K562 (cell line): ENCODE data around the gene OSGIN1. TPM values are rescaled to one million over a fixed set of nuclear protein-coding genes. Genes with fewer than 3 reads are reported as not detected.

Source experiments
- ATF2 ChIP-seq: sonication (generic); formaldehyde crosslinking; IDR thresholded peaks from 2 replicates; pipeline ENCODE4 v1.8.1; 2022; ENCODE audit warnings: missing genetic modification reagents
- CAMTA2 ChIP-seq: fragments of 250-450 bp; sonication (Bioruptor Pico); conservative IDR thresholded peaks from 2 replicates; pipeline ENCODE4 v1.5.1; 2022
- CTBP1 ChIP-seq: fragments of 450-650 bp; IDR thresholded peaks from 2 replicates; pipeline ENCODE4 v1.6.1; 2016; ENCODE audit warnings: borderline replicate concordance
- DPF2 ChIP-seq: fragments of 450-650 bp; IDR thresholded peaks from 2 replicates; pipeline ENCODE4 v1.6.1; 2016
- ELF2 ChIP-seq: fragments of 250-450 bp; sonication (Bioruptor Pico); IDR thresholded peaks from 2 replicates; pipeline ENCODE4 v1.5.0; 2021; ENCODE audit warnings: mild to moderate bottlenecking
- ETV1 ChIP-seq: fragments of 450-650 bp; conservative IDR thresholded peaks from 2 replicates; pipeline ENCODE4 v1.6.1; 2016; ENCODE audit warnings: missing genetic modification characterization, control low read depth, low read depth, missing compliant biosample characterization
- EWSR1 ChIP-seq: fragments of 450-650 bp; IDR thresholded peaks from 2 replicates; pipeline ENCODE4 v1.6.1; 2018; ENCODE audit warnings: borderline replicate concordance, mild to moderate bottlenecking, low read depth, moderate library complexity; ENCODE audit not compliant: partially characterized antibody
- HDAC2 ChIP-seq: fragments of 450-650 bp; IDR thresholded peaks from 2 replicates; pipeline ENCODE4 v1.6.1; 2016; ENCODE audit warnings: mild to moderate bottlenecking
- HES1 ChIP-seq: fragments of 450-650 bp; IDR thresholded peaks from 2 replicates; pipeline ENCODE4 v1.6.1; 2016; ENCODE audit warnings: low read depth, mild to moderate bottlenecking, moderate library complexity
- KAT7 ChIP-seq: sonication (generic); formaldehyde crosslinking; IDR thresholded peaks from 2 replicates; pipeline ENCODE4 v1.8.0; 2022; ENCODE audit warnings: missing genetic modification reagents, mild to moderate bottlenecking, borderline replicate concordance
- LARP7 ChIP-seq: fragments of 450-650 bp; IDR thresholded peaks from 2 replicates; pipeline ENCODE4 v1.6.1; 2016
- MAZ ChIP-seq, 2 experiments: fragments of 450-650 bp in 1 of 2; sonication (generic) in 1 of 2; formaldehyde crosslinking; IDR thresholded peaks in 1 of 2; conservative IDR thresholded peaks in 1 of 2; 2 replicates each; pipeline versions ENCODE4 v1.4.0 to v1.5.0; 2020; ENCODE audit warnings: mild to moderate bottlenecking in 1 of 2, missing genetic modification reagents in 1 of 2
- MCM7 ChIP-seq, 2 experiments: fragments of 450-650 bp; IDR thresholded peaks; 2 replicates each; pipeline ENCODE4 v1.6.1; 2016 to 2018
- MED1 ChIP-seq: sonication (generic); formaldehyde crosslinking; IDR thresholded peaks from 2 replicates; pipeline ENCODE4 v1.8.1; 2023; ENCODE audit warnings: missing genetic modification reagents, borderline replicate concordance
- MEIS2 ChIP-seq: fragments of 450-650 bp; IDR thresholded peaks from 2 replicates; pipeline ENCODE4 v1.6.1; 2014; ENCODE audit warnings: mild to moderate bottlenecking; ENCODE audit not compliant: partially characterized antibody
- MYC ChIP-seq, 2 experiments: fragments of 250-450 bp in 1 of 2; sonication (Bioruptor Pico) in 1 of 2; IDR thresholded peaks; 2 replicates each; pipeline versions ENCODE4 v1.5.1 to v1.6.1; 2012 to 2021; ENCODE audit warnings: low read depth in 2 of 2, borderline replicate concordance in 1 of 2, improper control_type of control experiment in 1 of 2, low read length in 1 of 2, mild to moderate bottlenecking in 1 of 2, moderate library complexity in 1 of 2
- NCOR1 ChIP-seq: fragments of 450-650 bp; IDR thresholded peaks from 2 replicates; pipeline ENCODE4 v1.6.1; 2016; ENCODE audit warnings: mild to moderate bottlenecking, moderate library complexity
- NRF1 ChIP-seq, 2 experiments: fragments of 450-650 bp; IDR thresholded peaks in 1 of 2; conservative IDR thresholded peaks in 1 of 2; 2 replicates each; pipeline ENCODE4 v1.6.1; 2014; ENCODE audit warnings: mild to moderate bottlenecking in 2 of 2
- RCOR1 ChIP-seq, 2 experiments: IDR thresholded peaks; 2 replicates each; pipeline ENCODE4 v1.6.1; 2012; ENCODE audit warnings: low read depth in 2 of 2, low read length in 2 of 2, borderline replicate concordance in 1 of 2, improper control_type of control experiment in 1 of 2
- TEAD2 ChIP-seq: fragments of 450-650 bp; IDR thresholded peaks from 2 replicates; pipeline ENCODE4 v1.6.1; 2016; ENCODE audit warnings: missing genetic modification characterization, control low read depth, missing compliant biosample characterization
- TRIM25 ChIP-seq: fragments of 450-650 bp; IDR thresholded peaks from 2 replicates; pipeline ENCODE4 v1.7.0; 2016; ENCODE audit warnings: borderline replicate concordance
- ZNF23 ChIP-seq: fragments of 250-450 bp; sonication (Bioruptor Pico); IDR thresholded peaks from 2 replicates; pipeline ENCODE4 v1.4.0; 2020; ENCODE audit warnings: mild to moderate bottlenecking
- polyA plus RNA-seq, 8 experiments: library from polyadenylated mRNA; depleted of rRNA in 4 of 8; stranded (reverse) in 5 of 8; unstranded in 3 of 8; fragments of >200 nt; fragmentation: Nextera tagmentation in 2 of 8; fragmentation: Illumina TruSeq in 1 of 8; extraction: Ambion mirVana in 2 of 8; extraction: Trizol in 1 of 8; gene quantifications; 2 replicates each; pipeline versions ENCODE4 v1.2.1 to v1.2.3, GENCODE V29; 2011 to 2014; ENCODE audit warnings: inconsistent platforms in 1 of 8, missing spikeins in 1 of 8
- total RNA-seq, 7 experiments: library from RNA; depleted of rRNA in 6 of 7; stranded (reverse); fragments of >200 nt in 6 of 7; fragmentation: Illumina TruSeq in 2 of 7; extraction: Trizol in 2 of 7; gene quantifications; 2 replicates each; pipeline versions ENCODE4 v1.2.1 to v1.2.3, GENCODE V29; 2011 to 2021; ENCODE audit warnings: low replicate concordance in 1 of 7
- TF ChIP-seq, protein P1 (sequence below): sonication (generic); formaldehyde crosslinking; IDR thresholded peaks from 2 replicates; pipeline ENCODE4 v1.8.0; 2022; ENCODE audit warnings: mild to moderate bottlenecking, low read depth, missing genetic modification reagents

OSGIN1 gene
- total and polyA plus RNA-seq, 9 of the 15 experiments (the other 6 are each of a cell fraction or from before 2014, with no cell fraction given) = 0.03 to 3.6 (median 1.6) TPM

DNA sequence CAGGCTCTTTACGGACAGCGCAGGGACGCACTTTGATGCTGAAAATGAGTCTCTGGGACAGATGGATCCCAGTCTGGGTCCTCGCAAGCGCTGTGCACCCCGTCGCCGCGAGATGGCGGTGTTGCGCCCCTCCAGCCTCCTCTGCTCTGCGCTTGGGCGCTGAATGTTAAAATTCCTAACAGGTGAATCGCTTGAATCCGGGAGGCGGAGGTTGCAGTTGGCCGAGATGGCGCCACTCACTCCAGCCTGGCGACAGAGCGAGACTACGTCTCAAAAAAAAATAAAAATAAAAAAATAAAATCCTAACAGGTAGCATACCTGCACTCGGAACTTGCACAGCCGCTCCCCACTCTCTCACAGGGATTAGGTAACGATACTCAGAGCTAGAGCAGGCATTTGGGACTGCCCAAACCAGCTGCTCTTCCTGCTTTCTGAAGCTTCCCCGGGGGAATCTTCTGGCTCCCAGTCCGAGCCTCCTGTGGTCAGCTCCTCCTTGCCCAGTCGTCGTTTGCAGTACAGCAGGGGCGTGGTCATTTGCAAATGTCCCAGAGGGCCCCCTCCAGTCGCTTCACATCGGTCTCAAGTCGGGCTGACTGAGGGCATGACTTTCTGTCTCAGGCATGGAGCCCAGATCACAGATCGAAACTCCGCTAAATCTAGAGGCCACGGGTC lies 26.2 kb upstream of the OSGIN1 start (continued):
- TF ChIP-seq RCOR1 (IDR thresholded peaks at IDR 0.05; ENCODE audit: borderline replicate concordance in 1 of 2, low read depth in 2 of 2, low read length in 2 of 2) (peak in 1 of 2 experiments; percentile 53; a peak in 1 of 4 replicates), MCM7 (IDR thresholded peaks at IDR 0.05) (no peak), HDAC2 (no peak), MYC (IDR thresholded peaks at IDR 0.05; ENCODE audit: low read depth, low read length) (peak; percentile 28; the same call in 1 of the 2 replicates), MYC (CRISPR knock-in tag; IDR thresholded peaks at IDR 0.05; ENCODE audit: borderline replicate concordance, low read depth) (no peak), TRIM25 (no peak), EWSR1 (no peak), ETV1 (tag) (no peak), ELF2 (CRISPR knock-in tag) (no peak), KAT7 (CRISPR knock-in tag) (no peak), ATF2 (CRISPR knock-in tag) (no peak), DPF2 (no peak), NRF1 (conservative IDR thresholded peaks at IDR 0.05 in 1 of 2, IDR thresholded peaks at IDR 0.05 in 1 of 2) (peak; percentile 35 to 37; a peak in 2 of 4 replicates), CAMTA2 (no peak), MED1 (no peak), NCOR1 (no peak), MAZ (CRISPR knock-in tag; conservative IDR thresholded peaks at IDR 0.05 in 1 of 2, IDR thresholded peaks at IDR 0.05 in 1 of 2) (no peak), HES1 (no peak), MEIS2 (no peak), LARP7 (no peak), TEAD2 (tag) (no peak), ZNF23 (CRISPR knock-in tag) (no peak), CTBP1 (peak; percentile 70; the same call in 1 of the 2 replicates)
- TF ChIP-seq, protein P1, sequence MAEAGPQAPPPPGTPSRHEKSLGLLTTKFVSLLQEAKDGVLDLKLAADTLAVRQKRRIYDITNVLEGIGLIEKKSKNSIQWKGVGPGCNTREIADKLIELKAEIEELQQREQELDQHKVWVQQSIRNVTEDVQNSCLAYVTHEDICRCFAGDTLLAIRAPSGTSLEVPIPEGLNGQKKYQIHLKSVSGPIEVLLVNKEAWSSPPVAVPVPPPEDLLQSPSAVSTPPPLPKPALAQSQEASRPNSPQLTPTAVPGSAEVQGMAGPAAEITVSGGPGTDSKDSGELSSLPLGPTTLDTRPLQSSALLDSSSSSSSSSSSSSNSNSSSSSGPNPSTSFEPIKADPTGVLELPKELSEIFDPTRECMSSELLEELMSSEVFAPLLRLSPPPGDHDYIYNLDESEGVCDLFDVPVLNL (CRISPR knock-in tag) = no peak
